HG02759 (cell line): ENCODE results near the gene DSTYK.
"Not testable (repeated sequence)": the region's sequence is repeated elsewhere in the genome, so short reads cannot be mapped to it uniquely, and the experiment has no call there.

Experiments used
- ATAC-seq: cut with Tn5 transposase; IDR thresholded peaks from one replicate; pipeline ENCODE4 v1.9.1; 2021; ENCODE audit warnings: mild to moderate bottlenecking, moderate library complexity; ENCODE audit not compliant: unreplicated experiment

DSTYK gene

DNA sequence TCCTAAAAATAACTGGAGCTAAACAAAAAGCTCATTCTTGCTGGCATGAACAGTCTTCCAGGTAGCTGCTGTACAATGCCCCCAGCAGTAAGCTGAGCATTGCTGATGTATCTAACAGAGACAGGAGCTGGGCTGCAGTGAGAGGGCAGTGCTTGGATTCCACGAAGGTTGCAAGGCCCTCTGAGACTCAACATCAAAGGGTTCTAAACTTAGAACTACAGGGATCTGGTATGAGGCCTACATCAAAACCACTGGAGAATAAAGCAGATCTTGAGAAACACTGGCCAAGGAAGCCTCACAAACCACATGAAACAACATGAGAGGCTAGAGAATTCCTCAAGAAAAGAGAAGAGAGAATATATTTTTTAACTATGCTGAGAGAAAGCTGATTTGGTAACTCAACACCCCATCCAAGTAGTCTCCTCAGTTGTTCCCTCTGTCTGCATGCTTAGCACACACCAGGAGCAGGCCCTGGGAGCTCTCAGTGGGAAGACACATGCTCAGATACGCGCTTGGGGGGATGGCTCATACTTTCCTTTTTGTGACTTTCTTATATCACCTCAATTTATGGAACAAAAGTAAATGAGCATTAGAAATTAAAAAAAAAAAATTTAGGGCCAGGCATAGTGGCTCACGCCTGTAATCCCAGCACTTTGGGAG is 27.7 kb downstream of the DSTYK start:
- ATAC-seq, result no peak

DNA sequence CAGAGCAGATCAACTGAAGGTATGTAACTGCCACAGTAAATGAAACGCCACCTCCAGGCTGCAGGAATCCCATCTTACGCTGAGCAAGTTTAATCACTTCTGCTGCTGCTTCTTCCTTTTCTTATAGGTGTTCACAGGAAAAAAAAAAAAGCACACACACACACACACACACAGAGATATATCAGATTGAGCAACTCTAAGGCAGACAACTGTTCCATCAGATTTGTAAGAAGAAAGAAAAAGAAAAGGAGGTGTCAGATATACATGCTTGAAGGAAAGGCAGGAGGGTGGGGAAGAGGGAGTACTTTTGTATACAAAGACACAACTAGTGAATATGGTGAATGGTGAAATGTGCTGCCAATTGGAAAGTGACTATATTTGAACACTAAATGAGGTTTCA is 28.6 kb downstream of the DSTYK start:
- ATAC-seq, result no peak

DNA sequence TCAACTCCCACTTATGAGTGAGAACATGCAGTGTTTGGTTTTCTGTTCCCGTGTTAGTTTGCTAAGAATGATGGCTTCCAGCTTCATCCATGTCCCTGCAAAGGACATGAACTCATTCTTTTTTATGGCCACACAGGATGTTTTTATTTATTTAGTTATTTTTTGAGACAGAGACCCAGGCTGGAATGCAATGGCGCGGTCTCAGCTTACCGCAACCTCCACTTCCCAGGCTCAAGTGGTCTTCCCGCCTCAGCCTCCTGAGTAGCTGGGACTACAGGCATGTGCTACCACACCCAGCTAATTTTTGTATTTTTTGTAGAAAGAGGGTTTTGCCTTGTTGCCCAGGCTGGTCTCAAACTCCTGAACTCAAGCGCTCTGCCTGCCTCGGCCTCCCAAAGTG is 31.2 kb downstream of the DSTYK start:
- not testable (repeated sequence) for ATAC-seq

DNA sequence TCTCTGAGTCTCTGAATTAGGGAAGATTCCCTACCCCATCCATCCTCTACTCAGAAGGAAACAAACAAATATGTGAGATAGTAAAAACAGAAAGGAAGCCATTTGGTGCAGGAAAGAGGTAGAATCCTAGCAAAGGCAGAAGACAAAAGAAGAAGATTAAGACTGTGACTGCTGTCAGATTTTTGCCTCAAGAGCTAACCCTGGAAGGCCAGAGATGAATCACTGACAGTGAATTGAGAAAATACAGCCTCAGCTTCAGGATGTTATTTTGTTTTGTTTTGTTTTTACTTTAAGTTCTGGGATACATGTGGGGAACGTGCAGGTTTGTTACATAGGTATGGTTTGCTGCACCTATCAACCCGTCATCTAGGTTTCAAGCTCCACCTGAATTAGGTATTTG is 31.7 kb downstream of the DSTYK start:
- no peak for ATAC-seq

DNA sequence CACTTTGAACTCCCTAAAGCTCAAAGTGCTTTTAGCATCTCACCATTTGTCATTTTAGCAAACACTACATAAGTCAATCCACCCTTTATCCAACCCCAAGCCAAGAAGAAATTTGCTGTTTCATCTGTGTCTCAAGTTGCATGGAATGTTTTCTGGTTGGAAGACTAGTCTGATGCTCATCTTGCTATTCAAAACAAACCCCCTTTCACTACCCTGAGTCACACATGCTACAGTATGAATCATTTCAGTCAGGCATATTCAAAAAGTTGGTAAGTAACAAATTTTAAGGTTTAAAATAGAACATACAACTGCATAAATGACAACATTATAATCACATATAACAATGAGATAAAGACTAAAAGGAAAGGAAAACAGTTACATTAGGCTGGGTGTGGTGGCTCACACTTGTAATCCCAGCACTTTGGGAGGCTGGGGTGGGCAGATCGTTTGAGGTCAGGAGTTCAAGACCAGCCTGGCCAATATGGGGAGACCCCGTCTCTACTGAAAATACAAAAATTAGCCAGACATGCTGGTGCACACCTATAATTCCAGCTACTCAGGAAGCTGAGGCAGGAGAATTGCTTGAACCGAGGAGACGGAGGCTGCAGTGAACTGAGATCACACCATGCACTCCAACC is 38.7 kb downstream of the DSTYK start:
- ATAC-seq, result no peak

DNA sequence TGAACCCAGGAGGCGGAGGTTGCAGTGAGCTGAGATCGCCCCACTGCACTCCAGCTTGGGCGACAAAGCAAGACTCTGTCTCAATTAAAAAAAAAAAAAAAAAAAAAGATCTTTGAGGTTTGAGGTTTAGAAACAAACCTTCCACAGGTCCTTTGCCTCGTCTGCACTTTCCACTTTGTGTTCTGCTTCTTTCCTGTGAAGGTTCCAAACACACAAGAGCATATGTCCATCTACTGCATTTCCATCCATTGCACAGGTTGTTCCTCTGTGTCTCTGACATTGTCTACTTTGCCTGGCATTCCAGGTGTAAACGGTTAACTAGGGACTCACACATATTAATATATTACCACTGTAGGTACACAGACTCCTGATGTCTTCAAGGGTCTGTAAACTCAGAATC is 40.1 kb downstream of the DSTYK start:
- ATAC-seq, result no peak

DNA sequence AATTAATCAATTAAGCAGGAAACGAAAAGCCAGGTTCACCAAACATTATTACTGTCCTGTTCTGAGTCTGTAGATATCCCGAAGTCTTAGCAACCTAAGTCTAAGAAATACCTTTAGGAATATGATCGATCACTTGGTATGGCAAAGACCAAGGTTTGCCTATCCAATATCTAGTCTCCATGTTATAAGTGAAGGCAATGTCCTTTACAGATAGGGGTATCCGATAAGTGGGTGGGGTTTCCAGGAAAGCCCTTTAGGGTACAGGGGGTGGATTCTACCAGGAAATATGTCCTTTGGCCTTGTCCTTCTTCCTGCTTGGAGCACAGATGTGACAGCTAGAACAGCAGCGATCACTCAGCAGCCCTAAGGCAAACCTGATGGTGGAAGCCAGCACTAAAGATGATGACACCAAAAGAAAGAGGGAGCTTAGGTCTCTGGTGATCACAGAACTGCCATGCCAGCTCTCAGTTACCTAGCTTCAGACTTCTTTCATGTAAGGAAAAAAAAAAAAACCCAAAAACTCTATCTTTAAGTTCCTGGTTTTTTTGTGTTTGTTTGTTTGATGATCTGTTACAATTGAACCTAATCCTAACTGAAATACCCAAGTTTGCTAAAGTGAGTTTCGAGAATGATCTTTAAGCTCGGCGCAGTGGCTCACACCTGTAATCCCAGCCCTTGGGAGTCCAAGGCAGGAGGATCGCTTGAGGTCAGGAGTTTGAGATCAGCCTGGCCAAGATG is 40.8 kb downstream of the DSTYK start:
- no peak for ATAC-seq

DNA sequence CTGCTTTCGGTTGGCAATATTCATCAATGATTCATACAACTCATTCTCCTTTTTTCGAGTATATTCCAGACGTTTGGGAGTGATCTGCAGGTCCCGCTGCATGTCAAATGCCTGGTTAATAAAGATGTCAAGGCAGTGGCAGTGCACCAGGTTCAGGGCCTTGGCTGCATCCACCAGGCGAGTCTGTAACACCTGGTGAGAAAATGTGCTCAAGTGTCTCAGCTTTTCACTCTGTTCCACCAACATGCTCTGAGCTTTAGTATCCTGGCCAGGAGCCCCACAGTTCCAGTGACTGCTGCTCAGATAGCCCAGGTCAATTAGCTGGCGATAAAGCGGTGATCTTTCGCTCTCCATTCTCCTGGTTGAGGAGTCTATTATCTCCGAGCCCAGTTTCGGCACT is 42.3 kb downstream of the DSTYK start:
- ATAC-seq, result no peak

DNA sequence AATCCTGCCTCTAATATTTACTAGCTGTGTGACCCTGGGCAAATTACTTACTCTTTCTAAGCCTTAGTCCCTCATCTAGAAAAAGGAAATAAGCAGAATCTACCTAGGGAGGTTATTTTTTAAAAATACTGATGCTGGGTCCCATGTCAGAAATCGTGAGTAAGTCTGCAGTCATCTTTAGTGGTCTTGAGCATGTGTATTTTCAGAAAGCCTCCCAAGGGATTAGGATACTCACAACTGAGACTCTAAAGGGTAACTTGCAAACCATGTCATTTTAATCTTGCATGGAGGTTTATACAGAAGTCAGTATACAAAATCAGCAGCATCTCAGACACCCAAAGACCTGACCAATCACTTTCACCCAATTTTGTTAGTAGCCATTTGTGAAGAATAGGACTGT is 43.2 kb downstream of the DSTYK start:
- ATAC-seq, result no peak

DNA sequence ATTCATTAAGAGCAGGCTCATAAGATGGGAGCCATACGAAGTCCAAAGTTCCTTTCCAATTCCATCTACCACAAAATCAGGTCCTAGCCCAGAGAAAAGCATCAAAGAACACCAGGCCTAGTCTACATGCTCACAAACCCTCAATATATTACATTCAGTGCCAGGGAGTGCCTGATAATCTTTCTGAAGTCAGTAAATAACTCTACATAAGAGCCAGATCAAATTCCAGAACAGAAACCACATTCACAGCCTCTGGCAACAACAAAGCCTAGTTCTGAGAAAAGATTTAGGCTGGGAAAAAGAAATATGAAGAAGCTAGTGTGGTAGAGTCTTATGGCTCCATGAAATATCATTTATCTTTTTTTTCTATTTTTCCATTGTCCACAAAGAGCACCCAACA is 49.2 kb downstream of the DSTYK start:
- no peak for ATAC-seq

DNA sequence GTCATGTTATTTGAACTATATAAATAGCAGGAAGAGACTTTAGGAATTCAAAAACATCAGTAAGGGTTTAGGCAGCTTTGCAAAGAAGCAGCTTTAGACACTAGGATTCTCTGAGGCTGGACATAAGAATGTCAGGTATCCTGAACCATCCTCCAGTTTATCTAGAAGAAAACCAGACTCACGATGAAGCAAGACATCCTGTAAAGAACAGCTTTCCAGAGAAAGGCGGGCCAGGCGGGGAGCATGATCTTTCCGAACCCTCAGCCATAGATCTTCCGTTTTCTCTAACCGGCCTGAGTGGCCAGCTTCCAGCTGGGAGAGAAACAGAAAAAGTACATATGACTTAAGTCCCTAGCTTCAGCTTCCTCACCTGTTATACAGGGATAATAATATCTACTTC is 50.4 kb downstream of the DSTYK start:
- no peak for ATAC-seq

DNA sequence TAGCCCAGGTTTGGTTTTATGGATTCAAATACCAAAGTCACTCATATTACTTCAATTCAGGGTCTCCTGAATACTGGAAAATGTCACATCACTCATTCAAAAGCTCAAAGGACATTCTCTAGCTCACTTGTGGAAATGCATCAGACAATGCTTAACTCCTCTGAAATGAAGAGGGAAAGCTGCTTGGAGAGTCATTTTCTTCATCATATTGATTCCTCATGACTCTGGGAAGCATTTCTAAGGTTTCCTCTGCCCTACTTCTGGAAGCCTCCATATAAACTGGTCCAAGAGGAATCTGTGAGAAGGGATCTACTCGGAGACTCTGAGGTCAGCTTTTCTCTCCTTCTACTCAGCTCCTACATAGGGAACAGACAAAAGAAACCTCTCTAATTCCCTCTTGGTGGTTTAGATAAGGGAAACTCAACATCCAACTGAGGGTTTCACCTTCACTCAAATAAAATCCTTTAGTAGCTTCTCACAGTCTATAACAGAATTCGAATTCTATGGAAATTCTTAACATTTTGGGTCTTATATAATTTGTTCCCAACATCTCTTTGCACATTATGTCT is 53.4 kb downstream of the DSTYK start:
- ATAC-seq, result no peak

DNA sequence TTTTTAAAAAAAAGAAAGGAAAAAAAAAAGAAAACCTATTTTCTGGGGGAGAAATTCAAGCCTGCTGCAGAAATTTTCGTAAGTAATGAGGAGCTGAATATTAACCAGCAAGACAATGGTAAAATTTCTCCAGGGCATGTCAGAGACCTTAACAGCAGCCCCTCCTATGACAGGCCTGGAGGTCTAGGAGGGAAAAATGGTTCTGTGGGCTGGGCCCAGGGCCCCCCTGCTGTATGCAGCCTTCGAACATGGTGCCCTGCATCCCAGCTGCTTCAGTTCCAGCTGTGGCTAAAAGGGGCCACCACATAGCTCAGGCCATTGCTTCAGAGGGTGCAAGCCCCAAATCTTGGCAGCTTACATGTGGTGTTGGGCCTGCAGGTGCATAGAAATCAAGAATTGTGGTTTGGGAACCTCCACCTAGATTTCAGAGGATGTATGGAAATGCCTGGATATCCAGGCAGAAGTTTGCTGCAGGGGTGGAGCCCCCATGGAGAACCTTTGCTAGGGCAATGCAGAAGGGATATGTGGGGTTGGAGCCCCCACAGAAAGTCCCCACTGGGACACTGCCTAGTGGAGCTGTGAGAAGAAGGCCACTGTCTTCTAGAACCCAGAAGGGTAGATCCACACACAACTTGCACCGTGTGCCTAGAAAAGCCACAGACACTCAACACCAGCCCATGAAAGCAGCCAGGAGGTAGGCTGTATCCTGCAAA is 55.7 kb downstream of the DSTYK start:
- not testable (repeated sequence) for ATAC-seq

DNA sequence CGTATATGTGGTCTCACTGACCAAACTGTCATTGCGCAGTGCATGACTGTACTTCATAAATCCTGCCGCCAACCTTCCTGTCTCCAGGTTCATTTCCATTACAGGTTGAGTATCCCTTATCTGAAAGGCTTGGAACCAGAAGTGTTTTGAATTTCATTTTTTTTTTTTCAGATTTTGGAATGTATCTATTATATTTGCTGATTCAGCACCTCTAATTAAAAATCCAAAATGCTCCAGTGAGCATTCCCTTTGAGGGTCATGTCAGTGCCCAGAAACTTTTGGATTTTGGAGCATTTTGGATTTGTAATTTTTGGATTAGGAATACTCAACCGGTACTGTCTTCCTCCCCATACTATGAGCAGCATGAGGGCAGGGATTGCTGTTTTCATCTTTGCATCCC is 59.0 kb downstream of the DSTYK start:
- ATAC-seq, result no peak

DNA sequence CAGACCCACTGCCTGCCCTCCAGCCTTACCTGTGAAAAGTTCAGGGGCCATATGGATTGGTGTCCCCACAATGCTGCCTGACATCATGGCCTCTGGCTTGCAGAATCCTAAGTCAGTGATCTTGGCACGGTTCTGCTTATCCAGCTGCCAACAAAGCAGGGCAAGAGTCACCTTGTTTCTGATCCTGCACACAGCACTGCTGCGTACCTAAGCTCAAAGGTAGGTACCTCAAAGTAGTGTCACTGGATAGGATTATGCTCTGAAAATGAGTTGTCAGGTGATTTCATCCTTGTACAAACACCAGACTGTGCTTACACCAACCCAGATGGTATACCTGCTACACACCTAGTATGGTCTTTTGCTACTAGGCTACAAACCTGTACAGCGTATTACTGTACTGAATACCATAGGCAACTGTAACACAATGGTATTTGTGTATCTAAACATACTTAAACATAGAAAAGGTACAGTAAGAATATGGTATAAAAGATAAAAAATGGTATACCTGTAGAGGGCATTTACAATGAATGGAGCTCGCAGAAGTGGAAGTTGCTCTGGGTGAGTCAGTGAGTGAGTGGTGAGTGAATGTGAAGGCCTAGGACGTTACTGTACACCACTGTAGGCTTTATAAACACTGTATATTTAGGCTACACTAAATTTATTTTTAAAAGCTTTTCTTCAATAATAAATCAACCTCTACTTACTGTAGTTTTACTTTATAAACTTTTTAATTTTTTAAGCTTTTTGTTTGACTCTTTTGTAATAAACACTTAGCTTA is 60.7 kb downstream of the DSTYK start:
- no peak for ATAC-seq

DNA sequence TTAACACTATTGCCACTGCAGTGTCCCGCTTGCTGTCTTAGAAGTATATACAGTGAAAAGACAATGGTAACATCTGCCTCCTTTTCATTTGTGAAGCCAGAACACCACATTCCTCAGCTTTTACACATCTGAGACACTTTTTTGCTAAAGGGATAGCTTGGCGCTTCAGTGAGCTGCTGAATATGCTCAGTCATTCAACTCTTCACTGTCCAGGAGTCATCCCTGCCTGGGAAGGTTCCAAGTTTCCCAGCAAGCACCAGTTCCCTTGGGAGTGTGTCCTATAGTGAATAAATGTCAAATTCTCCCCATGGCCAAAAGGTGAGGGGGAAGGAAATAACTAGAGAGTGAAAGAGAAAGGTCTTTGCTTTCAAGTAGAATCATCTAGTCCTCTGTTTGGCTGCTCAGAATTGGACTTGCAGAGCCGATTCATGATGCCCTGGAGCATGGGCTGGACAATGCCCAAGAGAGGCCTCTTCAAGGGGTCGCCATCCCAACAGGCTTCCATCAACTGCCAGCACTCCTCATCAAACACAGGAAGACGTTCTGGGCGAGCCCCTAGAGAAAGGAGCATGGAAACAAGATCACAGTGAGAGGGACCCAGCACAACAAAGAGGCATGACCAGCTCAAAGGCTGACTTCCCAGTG is 64.2 kb downstream of the DSTYK start:
- ATAC-seq, result no peak

DNA sequence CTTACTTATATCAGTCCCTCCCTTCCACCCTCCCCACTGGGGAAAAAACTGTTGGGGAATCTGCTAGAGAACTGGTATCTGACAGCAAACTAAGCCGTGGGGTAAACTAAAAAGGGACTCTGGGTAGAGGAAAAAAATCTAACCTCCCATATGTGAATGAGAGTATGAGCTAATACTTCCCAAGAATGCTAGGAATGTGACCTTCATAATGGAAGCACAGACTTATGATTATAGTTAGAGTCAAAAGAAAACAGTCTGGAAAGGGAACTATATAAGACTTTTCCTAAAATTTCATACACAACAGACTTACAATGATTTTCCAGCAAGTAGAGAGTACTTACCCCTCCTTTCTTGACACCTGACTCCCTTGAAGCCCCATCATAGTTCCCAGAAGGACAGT is 66.8 kb downstream of the DSTYK start:
- ATAC-seq, result no peak

DNA sequence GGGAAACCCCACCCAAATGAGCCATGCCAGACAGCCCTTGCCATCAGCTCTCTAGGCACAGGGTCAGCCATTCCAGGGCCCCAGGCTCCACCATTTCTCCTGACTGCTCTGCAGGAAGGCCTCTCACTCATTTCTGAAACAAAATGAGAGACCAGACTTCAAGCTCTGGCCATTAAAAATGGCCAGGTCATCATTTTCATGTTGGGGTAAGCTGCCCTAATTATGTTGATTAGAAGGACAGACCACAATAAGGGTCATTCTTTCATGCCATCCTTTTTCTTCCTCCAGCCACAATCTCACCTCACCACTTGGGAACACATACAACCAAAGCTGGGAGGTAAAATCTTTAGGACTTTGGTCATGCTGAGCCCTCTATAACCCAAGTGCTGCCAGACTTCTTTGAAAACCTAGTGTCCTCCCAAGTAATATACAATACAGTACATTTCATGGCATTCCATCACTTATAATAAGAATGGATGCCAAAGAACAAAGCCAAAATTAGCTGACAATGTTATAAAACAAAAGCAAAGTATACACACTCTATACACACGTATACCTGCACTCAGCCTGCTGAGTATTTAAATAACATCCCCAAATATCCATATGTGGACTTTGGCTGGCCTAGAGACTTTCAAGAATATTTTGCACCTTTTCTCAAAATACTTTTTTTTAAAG is 67.3 kb downstream of the DSTYK start:
- ATAC-seq, result no peak

DNA sequence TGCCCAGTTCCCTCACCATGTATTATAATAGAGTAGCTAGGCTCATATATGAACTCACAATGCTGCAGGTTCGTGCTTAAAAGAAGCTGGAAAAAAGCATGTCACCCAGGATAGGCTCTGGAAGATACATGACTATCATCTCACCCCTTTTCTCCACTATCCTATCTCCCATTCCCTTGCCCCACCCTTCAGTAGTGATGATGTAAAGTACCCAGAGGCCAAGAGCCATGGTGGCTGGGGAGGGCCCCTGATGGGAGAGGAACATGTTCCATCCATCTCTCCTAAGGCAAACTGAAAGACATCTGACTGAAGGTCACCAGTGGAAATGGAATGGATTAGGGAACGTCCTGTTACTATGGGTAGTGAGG is 69.4 kb downstream of the DSTYK start:
- no peak for ATAC-seq
